Measurements from ENCODE around the gene ALDH2. TPM values are rescaled to one million over a fixed set of nuclear protein-coding genes. Genes with fewer than 3 reads are reported as not detected.
"Not testable (repeated sequence)": the region's sequence is repeated elsewhere in the genome, so short reads cannot be mapped to it uniquely, and the experiment has no call there.

ALDH2 gene
- total RNA-seq: 2.7 and 3.2 TPM in 2 replicates
- polyA plus RNA-seq (2012): 8.4 TPM

GRCh38 chr12:111766608-111767361 lies at the start of gene ALDH2:
ALDH2 (plus strand) TSS chr12:111766933; CDS start chr12:111766983, 50 bp downstream.
- DNase-seq (ENCODE audit: low read depth): no peak

GRCh38 chr12:111719316-111719715 lies 47.4 kb upstream of the ALDH2 start:
- DNase-seq (ENCODE audit: low read depth): peak; percentile 5

GRCh38 chr12:111720457-111720856 lies 46.3 kb upstream of the ALDH2 start:
- DNase-seq (ENCODE audit: low read depth): no peak

GRCh38 chr12:111723646-111724360 lies 42.9 kb upstream of the ALDH2 start:
- DNase-seq (ENCODE audit: low read depth): not testable (repeated sequence)

- DNase-seq (ENCODE audit: low read depth): no peak
These were observed 37.9 kb upstream of the ALDH2 start for GRCh38 chr12:111728795-111729194.

- DNase-seq (ENCODE audit: low read depth): no peak
These were observed 36.3 kb upstream of the ALDH2 start for GRCh38 chr12:111730420-111730819.

GRCh38 chr12:111732786-111733185 lies 33.9 kb upstream of the ALDH2 start:
- no peak for DNase-seq (ENCODE audit: low read depth)

- DNase-seq (ENCODE audit: low read depth): no peak
These were observed 33.3 kb upstream of the ALDH2 start for GRCh38 chr12:111733340-111733915.

- DNase-seq (ENCODE audit: low read depth): not testable (repeated sequence)
These were observed 27.2 kb upstream of the ALDH2 start for GRCh38 chr12:111739524-111739923.

- DNase-seq (ENCODE audit: low read depth): peak; percentile 45
These were observed 25.4 kb upstream of the ALDH2 start for GRCh38 chr12:111741235-111741812.

- DNase-seq (ENCODE audit: low read depth): no peak
These were observed 21.5 kb upstream of the ALDH2 start for GRCh38 chr12:111745211-111745610.

- no peak for DNase-seq (ENCODE audit: low read depth)
These were observed 19.4 kb upstream of the ALDH2 start for GRCh38 chr12:111747333-111747732.

- no peak for DNase-seq (ENCODE audit: low read depth)
These were observed 18.5 kb upstream of the ALDH2 start for GRCh38 chr12:111748151-111748672.

GRCh38 chr12:111748867-111749266 lies 17.9 kb upstream of the ALDH2 start:
- DNase-seq (ENCODE audit: low read depth): no peak

GRCh38 chr12:111749391-111749790 lies 17.3 kb upstream of the ALDH2 start:
- no peak for DNase-seq (ENCODE audit: low read depth)

GRCh38 chr12:111753144-111753881 lies 13.4 kb upstream of the ALDH2 start:
- DNase-seq (ENCODE audit: low read depth): peak; percentile 56

- DNase-seq (ENCODE audit: low read depth): no peak
These were observed 12.1 kb upstream of the ALDH2 start for GRCh38 chr12:111754671-111755070.

GRCh38 chr12:111756196-111756595 lies 10.5 kb upstream of the ALDH2 start:
- DNase-seq (ENCODE audit: low read depth): no peak

GRCh38 chr12:111756681-111757080 lies 10.1 kb upstream of the ALDH2 start:
- DNase-seq (ENCODE audit: low read depth): peak; percentile 65

- peak; percentile 82 for DNase-seq (ENCODE audit: low read depth)
These were observed 9.2 kb upstream of the ALDH2 start for GRCh38 chr12:111757361-111758119.

Measured in myocyte (in vitro differentiated cells).